ENCODE results near the gene DMWD. TPM values are rescaled to one million over a fixed set of nuclear protein-coding genes. Genes with fewer than 3 reads are reported as not detected.

DMWD gene
- total and polyA plus RNA-seq, 2 of the 4 experiments (the other 2 are of a cell fraction) = 9.7 to 28.5 TPM

DNA sequence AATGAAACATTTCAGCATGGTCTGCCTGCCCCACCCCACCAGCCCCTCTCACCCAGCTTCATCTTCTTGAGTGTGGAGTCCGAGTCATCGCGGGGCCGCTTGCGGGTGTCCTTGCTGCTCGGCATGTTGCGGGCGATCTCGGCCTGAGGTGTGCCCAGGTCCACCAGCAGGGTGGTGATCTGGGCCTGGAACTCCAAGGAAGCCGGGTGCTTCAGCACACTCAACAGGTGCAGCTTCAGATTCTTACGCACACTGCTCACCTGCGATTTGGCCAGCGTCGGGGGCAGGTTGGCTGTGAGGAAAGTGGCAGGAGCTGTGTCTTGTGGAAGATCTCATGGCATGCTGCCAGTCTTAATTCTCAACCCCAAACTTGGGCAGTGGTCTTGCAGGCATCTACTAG lies 49.6 kb upstream of the DMWD start:
- Histone ChIP-seq H3K79me1 (ENCODE audit: low read depth in 1 of 2, low read length in 2 of 2) (peaks cover 4 to 30% of the 10 kb centered on the region in 2 experiments), H3K18ac (ENCODE audit: low read depth, low read length) (no peak overlapping the region), H3K14ac (replicated peaks; ENCODE audit: low read depth, low read length) (no peak overlapping the region), H2AK9ac (replicated peaks; ENCODE audit: low read depth, low read length, poor library complexity) (no peak overlapping the region), H3K9ac (ENCODE audit: low read depth, low read length) (no peak overlapping the region), H2BK20ac (ENCODE audit: low read depth, low read length) (no peak overlapping the region), H3K4me1 (ENCODE audit: control insufficient read depth, insufficient read depth, low read length) (no peaks in the 10 kb centered on the region), H2BK120ac (ENCODE audit: low read depth, low read length) (no peak overlapping the region), H3K9me1 (ENCODE audit: insufficient read depth, low read length) (no peaks in the 10 kb centered on the region; the same call in 1 of the 2 replicates), H4K91ac (ENCODE audit: insufficient read depth, low read depth, low read length) (no peak overlapping the region), H4K5ac (ENCODE audit: low read depth, low read length) (no peak overlapping the region), H3K9me3 (ENCODE audit: control insufficient read depth, insufficient read depth, low read length) (peaks cover 3% of the 10 kb centered on the region; the same call in 1 of the 2 replicates), H2BK5ac (ENCODE audit: low read depth, low read length, poor library complexity, severe bottlenecking) (no peak overlapping the region), H3K27ac (ENCODE audit: insufficient read depth, low read length) (no peak overlapping the region), H4K8ac (ENCODE audit: low read depth in 2 of 2, low read length in 2 of 2) (no peak overlapping the region), H4K20me1 (ENCODE audit: insufficient read depth, low read length) (no peaks in the 10 kb centered on the region; the same call in 1 of the 2 replicates), H3K4me2 (ENCODE audit: low read depth, low read length) (no peak overlapping the region), H3K23ac (ENCODE audit: low read depth, low read length) (no peak overlapping the region), H3K27me3 (ENCODE audit: control insufficient read depth, insufficient read depth, low read length) (no peaks in the 10 kb centered on the region), H2AK5ac (ENCODE audit: low read depth, low read length) (no peak overlapping the region), H2AFZ (replicated peaks; ENCODE audit: low read length, poor library complexity) (no peak overlapping the region), H3K56ac (ENCODE audit: extremely low read depth, insufficient read depth, low read length) (no peak overlapping the region), H3K36me3 (ENCODE audit: control insufficient read depth, insufficient read depth, low read length) (peaks cover 57% of the 10 kb centered on the region), H3K4ac (ENCODE audit: low read depth, low read length) (no peak overlapping the region), H3K4me3 (ENCODE audit: insufficient read depth, low read depth, low read length) (no peak overlapping the region), H2BK15ac (ENCODE audit: low read depth, low read length) (no peak overlapping the region)
- dilution Hi-C loops (cut with HindIII; ENCODE audit: low sequenced_read_pairs, unreplicated experiment) (no loop called here), in situ Hi-C loops (cut with MboI; ENCODE audit: low sequenced_read_pairs) (no loop called here), intact Hi-C loops (cut with micrococcal nuclease) (no loop called here)
- no TSS peak for BruUV-seq (replicated peaks)
- TF ChIP-seq, protein P1, sequence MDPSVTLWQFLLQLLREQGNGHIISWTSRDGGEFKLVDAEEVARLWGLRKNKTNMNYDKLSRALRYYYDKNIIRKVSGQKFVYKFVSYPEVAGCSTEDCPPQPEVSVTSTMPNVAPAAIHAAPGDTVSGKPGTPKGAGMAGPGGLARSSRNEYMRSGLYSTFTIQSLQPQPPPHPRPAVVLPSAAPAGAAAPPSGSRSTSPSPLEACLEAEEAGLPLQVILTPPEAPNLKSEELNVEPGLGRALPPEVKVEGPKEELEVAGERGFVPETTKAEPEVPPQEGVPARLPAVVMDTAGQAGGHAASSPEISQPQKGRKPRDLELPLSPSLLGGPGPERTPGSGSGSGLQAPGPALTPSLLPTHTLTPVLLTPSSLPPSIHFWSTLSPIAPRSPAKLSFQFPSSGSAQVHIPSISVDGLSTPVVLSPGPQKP (IDR thresholded peaks at IDR 0.05; ENCODE audit: borderline replicate concordance, low read depth, low read length) = no peak
- TF ChIP-seq, protein P2, sequence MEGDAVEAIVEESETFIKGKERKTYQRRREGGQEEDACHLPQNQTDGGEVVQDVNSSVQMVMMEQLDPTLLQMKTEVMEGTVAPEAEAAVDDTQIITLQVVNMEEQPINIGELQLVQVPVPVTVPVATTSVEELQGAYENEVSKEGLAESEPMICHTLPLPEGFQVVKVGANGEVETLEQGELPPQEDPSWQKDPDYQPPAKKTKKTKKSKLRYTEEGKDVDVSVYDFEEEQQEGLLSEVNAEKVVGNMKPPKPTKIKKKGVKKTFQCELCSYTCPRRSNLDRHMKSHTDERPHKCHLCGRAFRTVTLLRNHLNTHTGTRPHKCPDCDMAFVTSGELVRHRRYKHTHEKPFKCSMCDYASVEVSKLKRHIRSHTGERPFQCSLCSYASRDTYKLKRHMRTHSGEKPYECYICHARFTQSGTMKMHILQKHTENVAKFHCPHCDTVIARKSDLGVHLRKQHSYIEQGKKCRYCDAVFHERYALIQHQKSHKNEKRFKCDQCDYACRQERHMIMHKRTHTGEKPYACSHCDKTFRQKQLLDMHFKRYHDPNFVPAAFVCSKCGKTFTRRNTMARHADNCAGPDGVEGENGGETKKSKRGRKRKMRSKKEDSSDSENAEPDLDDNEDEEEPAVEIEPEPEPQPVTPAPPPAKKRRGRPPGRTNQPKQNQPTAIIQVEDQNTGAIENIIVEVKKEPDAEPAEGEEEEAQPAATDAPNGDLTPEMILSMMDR (conservative IDR thresholded peaks at IDR 0.05; ENCODE audit: low read depth, low read length) = no peak
- TF ChIP-seq POLR2A (IDR thresholded peaks at IDR 0.05; ENCODE audit: low read depth, low read length) (no peak), RAD21 (IDR thresholded peaks at IDR 0.05; ENCODE audit: low read length) (no peak), FOS (IDR thresholded peaks at IDR 0.05; ENCODE audit: low read depth, low read length) (no peak), CEBPB (IDR thresholded peaks at IDR 0.05; ENCODE audit: low read depth, low read length) (no peak), MAZ (IDR thresholded peaks at IDR 0.05; ENCODE audit: borderline replicate concordance, low read depth, low read length) (no peak), CHD1 (IDR thresholded peaks at IDR 0.05; ENCODE audit: low read depth, low read length) (no peak), SMC3 (IDR thresholded peaks at IDR 0.05; ENCODE audit: low read depth, low read length) (no peak), RCOR1 (IDR thresholded peaks at IDR 0.05; ENCODE audit: insufficient replicate concordance, low read length) (no peak), RFX5 (IDR thresholded peaks at IDR 0.05; ENCODE audit: low read depth, low read length) (no peak), MXI1 (IDR thresholded peaks at IDR 0.05; ENCODE audit: borderline replicate concordance, low read depth, low read length) (no peak), NFE2L2 (IDR thresholded peaks at IDR 0.05; ENCODE audit: low read depth, low read length) (no peak), BHLHE40 (IDR thresholded peaks at IDR 0.05; ENCODE audit: low read depth, low read length) (no peak), MAFK (IDR thresholded peaks at IDR 0.05; ENCODE audit: low read depth, low read length) (no peak)
- TF ChIP-seq, protein P3, sequence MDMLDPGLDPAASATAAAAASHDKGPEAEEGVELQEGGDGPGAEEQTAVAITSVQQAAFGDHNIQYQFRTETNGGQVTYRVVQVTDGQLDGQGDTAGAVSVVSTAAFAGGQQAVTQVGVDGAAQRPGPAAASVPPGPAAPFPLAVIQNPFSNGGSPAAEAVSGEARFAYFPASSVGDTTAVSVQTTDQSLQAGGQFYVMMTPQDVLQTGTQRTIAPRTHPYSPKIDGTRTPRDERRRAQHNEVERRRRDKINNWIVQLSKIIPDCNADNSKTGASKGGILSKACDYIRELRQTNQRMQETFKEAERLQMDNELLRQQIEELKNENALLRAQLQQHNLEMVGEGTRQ (IDR thresholded peaks at IDR 0.05; ENCODE audit: low read depth, low read length) = no peak
- ChIA-PET POLR2A (ENCODE audit: unreplicated experiment) (no interaction called here), CTCF (interaction anchor here (0.6 to 0.7 kb wide), 2 partner anchors 72 to 284 kb away, joined by 3 to 4 read pairs; no protein-coding TSS in a partner anchor)
- WGBS, 2 experiments (ENCODE audit: extremely low coverage in 2 of 2, insufficient read length in 1 of 2) = no CpG with 5 or more reads among the region's 14 CpGs
- no peak for ATAC-seq (ENCODE audit: low read depth)
- no peak for DNase-seq
